K562 (cell line): Measurements from ENCODE around the gene FADS1. TPM values are rescaled to one million over a fixed set of nuclear protein-coding genes. Genes with fewer than 3 reads are reported as not detected.

Experiments
- ATAC-seq: fragments of 200-7000 bp; cut with Tn5 transposase; 3 replicates; pipeline ENCODE4 v1.9.1; 2020; ENCODE audit warnings: moderate library complexity
- BruUV-seq: library from RNA; stranded (reverse); fragments of 400-500 nt; replicated peaks from 2 replicates; lab custom pipeline; 2021; lab: Mats Ljungman, UMichigan
- CTCF ChIA-PET: fragments of 300-600 bp; formaldehyde crosslinking; extraction: SDS; loops from one replicate; lab custom pipeline; 2021; ENCODE audit warnings: low intra/inter-chr PET ratio; lab: Yijun Ruan, JAX
- POLR2A ChIA-PET: fragments of 300-600, 350-650 bp; sonication (Branson Sonifier 250); formaldehyde crosslinking; extraction: SDS; loops from one replicate; lab custom pipeline; 2021; ENCODE audit warnings: antibody characterized with exemption, inconsistent platforms; lab: Yijun Ruan, JAX
- DNase-seq, 4 experiments: peaks; one replicate each; pipeline versions ENCODE4 v3.0.0 to v3.0.0-alpha.2; 2011 to 2018; ENCODE audit warnings: low spot score in 3 of 4, mixed read lengths in 3 of 4; ENCODE audit errors: extremely low read depth in 1 of 4
- FAIRE-seq: peaks from 2 replicates; lab custom pipeline; 2011; peaks lifted over from hg19 to GRCh38; lab: Jason Lieb, UNC
- H2AFZ ChIP-seq: 2 replicates; pipeline ENCODE4 v1.6.0; 2011; ENCODE audit warnings: low read depth, low read length, control low read depth, inconsistent platforms
- H3K27ac ChIP-seq: fragments of 200-600 bp; 3 replicates; pipeline ENCODE4 v1.8.0; 2011; ENCODE audit warnings: low read depth, mild to moderate bottlenecking, control low read depth, inconsistent platforms, low read length, moderate library complexity, mixed read lengths; ENCODE audit errors: extremely low read depth
- H3K27me3 ChIP-seq, 2 experiments: fragments of 300-600 bp in 1 of 2; 2 replicates in 1 of 2; 3 replicates in 1 of 2; pipeline versions ENCODE4 v1.6.0 to v1.8.0; 2011; ENCODE audit warnings: inconsistent platforms in 2 of 2, low read length in 2 of 2, mild to moderate bottlenecking in 1 of 2, mixed read lengths in 1 of 2, moderate library complexity in 1 of 2; ENCODE audit not compliant: control insufficient read depth in 2 of 2, insufficient read depth in 2 of 2
- H3K36me3 ChIP-seq: fragments of 300-600 bp; 3 replicates; pipeline ENCODE4 v1.8.0; 2011; ENCODE audit warnings: mild to moderate bottlenecking, low read length, inconsistent platforms; ENCODE audit not compliant: control insufficient read depth, insufficient read depth
- H3K4me1 ChIP-seq, 2 experiments: fragments of 200-600 bp in 1 of 2; replicated peaks in 1 of 2; 2 replicates in 1 of 2; 3 replicates in 1 of 2; pipeline versions ENCODE4 v1.5.1 to v1.8.0; 2011; ENCODE audit warnings: inconsistent platforms in 2 of 2, low read length in 2 of 2, mild to moderate bottlenecking in 1 of 2, mixed read lengths in 1 of 2, moderate library complexity in 1 of 2; ENCODE audit not compliant: control insufficient read depth in 2 of 2, insufficient read depth in 2 of 2
- H3K4me2 ChIP-seq: 2 replicates; pipeline ENCODE4 v1.6.1; 2011; ENCODE audit warnings: low read length, control low read depth, inconsistent platforms, mixed read lengths; ENCODE audit not compliant: insufficient read depth
- H3K4me3 ChIP-seq: fragments of 200-600 bp; sonication (generic), shearing (Covaris generic); 2 replicates; pipeline ENCODE4 v1.5.1; 2016; ENCODE audit warnings: control low read depth, inconsistent platforms
- H3K79me2 ChIP-seq: fragments of 200-600 bp; 3 replicates; pipeline ENCODE4 v1.8.0; 2011; ENCODE audit warnings: low read length, inconsistent platforms; ENCODE audit not compliant: control insufficient read depth, insufficient read depth
- H3K9ac ChIP-seq, 2 experiments: 2 replicates each; pipeline versions ENCODE4 v1.6.0 to v1.6.1; 2011; ENCODE audit warnings: low read depth in 2 of 2, low read length in 2 of 2, control low read depth in 1 of 2, inconsistent platforms in 1 of 2, mild to moderate bottlenecking in 1 of 2, mixed read lengths in 1 of 2; ENCODE audit not compliant: insufficient read depth in 1 of 2
- H3K9me1 ChIP-seq: one replicate; pipeline ENCODE4 v1.6.0; 2011; ENCODE audit warnings: inconsistent platforms, mild to moderate bottlenecking, low read length, moderate library complexity; ENCODE audit not compliant: control insufficient read depth, insufficient read depth
- H3K9me3 ChIP-seq: replicated peaks from 2 replicates; pipeline ENCODE4 v1.5.1; 2011; ENCODE audit warnings: low read depth, low read length, inconsistent platforms; ENCODE audit not compliant: control insufficient read depth, insufficient read depth
- H4K20me1 ChIP-seq: replicated peaks from 2 replicates; pipeline ENCODE4 v1.6.1; 2011; ENCODE audit warnings: low read length, inconsistent platforms, mixed read lengths; ENCODE audit not compliant: control insufficient read depth, insufficient read depth
- CEBPG ChIP-seq, 3 experiments: fragments of 200-800 bp in 1 of 3; sonication (Bioruptor generic) in 1 of 3; sonication (generic) in 1 of 3; formaldehyde crosslinking in 1 of 3; IDR thresholded peaks in 2 of 3; conservative IDR thresholded peaks in 1 of 3; 2 replicates each; pipeline versions ENCODE4 v1.6.1 to v1.8.0; 2016 to 2022; ENCODE audit warnings: missing compliant biosample characterization in 2 of 3, missing genetic modification characterization in 2 of 3, mild to moderate bottlenecking in 1 of 3, missing genetic modification reagents in 1 of 3
- CTBP1 ChIP-seq: fragments of 450-650 bp; IDR thresholded peaks from 2 replicates; pipeline ENCODE4 v1.6.1; 2016; ENCODE audit warnings: borderline replicate concordance
- NR2C1 ChIP-seq, 2 experiments: fragments of 450-650 bp; IDR thresholded peaks; 2 replicates each; pipeline ENCODE4 v1.6.1; 2017; ENCODE audit warnings: mild to moderate bottlenecking in 2 of 2, antibody characterized with exemption in 1 of 2, inconsistent platforms in 1 of 2, missing compliant biosample characterization in 1 of 2, missing genetic modification characterization in 1 of 2
- PPARD ChIP-seq: fragments of 250-450 bp; sonication (Bioruptor Pico); IDR thresholded peaks from 2 replicates; pipeline ENCODE4 v1.8.0; 2022; ENCODE audit warnings: inconsistent platforms, mild to moderate bottlenecking, moderate library complexity
- TEAD1 ChIP-seq, 2 experiments: fragments of 450-650 bp in 1 of 2; sonication (generic) in 1 of 2; formaldehyde crosslinking; IDR thresholded peaks; 2 replicates each; pipeline versions ENCODE4 v1.4.0 to v1.8.0; 2020 to 2022; ENCODE audit warnings: mild to moderate bottlenecking in 2 of 2, missing genetic modification reagents in 1 of 2
- WGBS: fragments of 100-300 bp; shearing (Covaris generic); methylation state at CpG from one replicate; pipeline ENCODE4 v1.1.6; 2016; ENCODE audit warnings: low coverage, mixed read lengths; ENCODE audit not compliant: insufficient coverage; ENCODE audit errors: missing lambda C conversion rate; 5-methylcytosine and 5-hydroxymethylcytosine counted together
- in situ Hi-C: fragments of 300-500 bp; cut with MboI; formaldehyde crosslinking; loops from 4 replicates; pipeline ENCODE4 v1.15.0; 2018; ENCODE audit warnings: inconsistent platforms, mixed read lengths
- intact Hi-C: fragments of 100-400 bp; cut with micrococcal nuclease; formaldehyde crosslinking; loops from 2 replicates; pipeline ENCODE4 v1.14.2; 2022
- polyA plus RNA-seq, 8 experiments: library from polyadenylated mRNA; depleted of rRNA in 4 of 8; stranded (reverse) in 5 of 8; unstranded in 3 of 8; fragments of >200 nt; fragmentation: Nextera tagmentation in 2 of 8; fragmentation: Illumina TruSeq in 1 of 8; extraction: Ambion mirVana in 2 of 8; extraction: Trizol in 1 of 8; gene quantifications; 2 replicates each; pipeline versions ENCODE4 v1.2.1 to v1.2.3, GENCODE V29; 2011 to 2014; ENCODE audit warnings: inconsistent platforms in 1 of 8, missing spikeins in 1 of 8
- total RNA-seq, 7 experiments: library from RNA; depleted of rRNA in 6 of 7; stranded (reverse); fragments of >200 nt in 6 of 7; fragmentation: Illumina TruSeq in 2 of 7; extraction: Trizol in 2 of 7; gene quantifications; 2 replicates each; pipeline versions ENCODE4 v1.2.1 to v1.2.3, GENCODE V29; 2011 to 2021; ENCODE audit warnings: low replicate concordance in 1 of 7

The FADS1 gene
- total and polyA plus RNA-seq, 9 of the 15 experiments (the other 6 are each of a cell fraction or from before 2014, with no cell fraction given) = 110 to 864 (median 364) TPM

DNA sequence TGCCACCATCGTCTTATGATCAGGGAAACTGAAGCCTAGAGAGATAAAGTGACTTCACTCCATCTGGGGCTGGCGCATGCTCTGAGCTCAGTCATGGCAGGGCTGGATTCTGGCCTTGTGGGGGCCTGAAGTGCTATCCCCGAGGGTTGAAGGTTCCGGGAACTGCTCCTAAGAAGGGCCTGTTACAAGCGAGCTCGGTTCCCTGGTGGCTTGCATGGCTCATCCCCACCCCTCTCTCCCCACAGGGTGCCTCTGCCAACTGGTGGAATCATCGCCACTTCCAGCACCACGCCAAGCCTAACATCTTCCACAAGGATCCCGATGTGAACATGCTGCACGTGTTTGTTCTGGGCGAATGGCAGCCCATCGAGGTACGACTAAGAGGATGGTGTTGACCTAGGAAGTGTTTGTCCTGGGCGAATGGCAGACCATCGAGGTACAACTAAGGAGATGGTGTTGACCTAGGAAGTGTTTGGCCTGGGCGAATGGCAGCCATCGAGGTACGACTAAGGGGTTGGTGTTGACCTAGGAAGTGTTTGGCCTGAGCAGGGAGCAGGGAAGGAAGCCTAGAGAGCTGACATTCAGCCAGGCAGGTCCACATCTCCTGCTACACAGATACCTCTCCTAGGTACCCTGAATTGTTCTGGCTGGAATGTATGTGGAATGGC is 31.2 kb upstream of the FADS1 start:
- no peaks in the 10 kb centered on the region for H3K79me2 ChIP-seq
- FAIRE-seq (peak; percentile 32), DNase-seq (no peak), ATAC-seq (no peak)
- H4K20me1 ChIP-seq = no peaks in the 10 kb centered on the region
- intact Hi-C loops (no loop called here), in situ Hi-C loops (no loop called here)
- H3K4me3 ChIP-seq = no peak overlapping the region
- H3K9ac ChIP-seq = peak overlapping the region in 1 of 2 experiments; percentile 3; a peak in 2 of 4 replicates
- no TSS peak for BruUV-seq
- 91% methylated on average over 18 of the region's 18 CpGs for WGBS
- TF ChIP-seq TEAD1 (CRISPR knock-in tag; IDR thresholded peaks at IDR 0.05) (no peak), NR2C1 (IDR thresholded peaks at IDR 0.05) (peak; percentile 61; the same call in 1 of the 2 replicates), NR2C1 (tag; IDR thresholded peaks at IDR 0.05) (0 out of 2 replicates have a peak, but pooled peaks have one; percentile 25), CEBPG (CRISPR knock-in tag; IDR thresholded peaks at IDR 0.05) (no peak), CEBPG (tag; conservative IDR thresholded peaks at IDR 0.05 in 1 of 2, IDR thresholded peaks at IDR 0.05 in 1 of 2) (no peak), PPARD (CRISPR knock-in tag) (no peak), CTBP1 (no peak)
- H3K27me3 ChIP-seq = no peaks in the 10 kb centered on the region
- ChIA-PET POLR2A (interaction anchor here (0.9 kb wide), 1 partner anchor 14 kb away, joined by 3 read pairs; no protein-coding TSS in a partner anchor), CTCF (no interaction called here)
- no peaks in the 10 kb centered on the region for H3K9me3 ChIP-seq
- H3K4me2 ChIP-seq = no peak overlapping the region
- peaks cover under 1 to 21% of the 10 kb centered on the region in 2 experiments; a peak in 4 of 5 replicates for H3K4me1 ChIP-seq
- no peaks in the 10 kb centered on the region for H3K9me1 ChIP-seq
- H2AFZ ChIP-seq = no peak overlapping the region
- H3K36me3 ChIP-seq = peaks cover 5% of the 10 kb centered on the region; the same call in 1 of the 3 replicates
- no peak overlapping the region for H3K27ac ChIP-seq
